ENCODE data around the gene HNRNPM.

- TF ChIP-seq POLR2A (IDR thresholded peaks at IDR 0.05; ENCODE audit: extremely low read depth, insufficient read length) (no peak), CTCF (IDR thresholded peaks at IDR 0.05; ENCODE audit: low read depth, low read length) (no peak), MYC (IDR thresholded peaks at IDR 0.05; ENCODE audit: low read depth, low read length) (no peak)
These were observed 28.0 kb upstream of the HNRNPM start for GRCh38 chr19:8416796-8417195.

Measured in NB4 (cell line).